ENCODE data around the gene TFB1M.

DNA sequence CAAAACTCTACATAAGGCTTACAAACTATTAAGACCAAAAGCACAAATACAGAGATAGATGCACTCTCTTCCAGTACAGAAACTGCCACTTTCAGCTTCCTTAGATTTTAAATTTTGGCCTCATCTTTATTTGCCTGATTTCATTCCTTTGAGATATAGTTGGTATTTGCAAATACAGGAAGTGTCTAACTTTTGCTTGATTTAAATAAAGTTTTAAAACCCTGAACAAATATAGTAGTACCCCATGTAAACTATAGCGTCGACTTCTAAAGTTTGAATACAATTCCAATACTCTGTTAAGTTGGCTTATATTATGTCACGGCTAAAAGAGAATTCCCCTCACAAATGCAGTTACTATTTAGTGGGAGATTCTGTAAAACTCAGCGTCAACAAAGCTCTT, 51.6 kb downstream of the TFB1M start:
- TF ChIP-seq, protein P1, sequence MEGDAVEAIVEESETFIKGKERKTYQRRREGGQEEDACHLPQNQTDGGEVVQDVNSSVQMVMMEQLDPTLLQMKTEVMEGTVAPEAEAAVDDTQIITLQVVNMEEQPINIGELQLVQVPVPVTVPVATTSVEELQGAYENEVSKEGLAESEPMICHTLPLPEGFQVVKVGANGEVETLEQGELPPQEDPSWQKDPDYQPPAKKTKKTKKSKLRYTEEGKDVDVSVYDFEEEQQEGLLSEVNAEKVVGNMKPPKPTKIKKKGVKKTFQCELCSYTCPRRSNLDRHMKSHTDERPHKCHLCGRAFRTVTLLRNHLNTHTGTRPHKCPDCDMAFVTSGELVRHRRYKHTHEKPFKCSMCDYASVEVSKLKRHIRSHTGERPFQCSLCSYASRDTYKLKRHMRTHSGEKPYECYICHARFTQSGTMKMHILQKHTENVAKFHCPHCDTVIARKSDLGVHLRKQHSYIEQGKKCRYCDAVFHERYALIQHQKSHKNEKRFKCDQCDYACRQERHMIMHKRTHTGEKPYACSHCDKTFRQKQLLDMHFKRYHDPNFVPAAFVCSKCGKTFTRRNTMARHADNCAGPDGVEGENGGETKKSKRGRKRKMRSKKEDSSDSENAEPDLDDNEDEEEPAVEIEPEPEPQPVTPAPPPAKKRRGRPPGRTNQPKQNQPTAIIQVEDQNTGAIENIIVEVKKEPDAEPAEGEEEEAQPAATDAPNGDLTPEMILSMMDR (IDR thresholded peaks at IDR 0.05; ENCODE audit: low read depth, low read length): no peak
- TF ChIP-seq EZH2phosphoT487 (IDR thresholded peaks at IDR 0.05; ENCODE audit: low read depth): no peak
